Esophagus squamous epithelium (tissue), 5 donors: ENCODE measurements around the gene NLGN3. TPM values are rescaled to one million over a fixed set of nuclear protein-coding genes. Genes with fewer than 3 reads are reported as not detected.

Source experiments
- DNase-seq: peaks from one replicate; lab custom pipeline; 2025; lab: John Stamatoyannopoulos, UW
- H3K27ac ChIP-seq, 4 donors: fragments of 200-600 bp; sonication (generic); one replicate each; pipeline ENCODE4 v1.5.1; 2016 to 2019; ENCODE audit warnings: mild to moderate bottlenecking in 1 of 4
- H3K27me3 ChIP-seq, 4 donors: fragments of 200-600 bp; sonication (generic); 1 replicate in 3 of 4; 2 replicates in 1 of 4; pipeline versions ENCODE4 v1.5.1 to v1.6.0; 2017 to 2021; ENCODE audit warnings: antibody characterized with exemption in 1 of 4
- H3K36me3 ChIP-seq, 3 donors: fragments of 200-600 bp; sonication (generic); one replicate each; pipeline ENCODE4 v1.5.1; 2016 to 2019
- H3K4me1 ChIP-seq, 3 donors: fragments of 200-600 bp; sonication (generic); one replicate each; pipeline ENCODE4 v1.5.1; 2017 to 2019
- H3K4me3 ChIP-seq, 4 donors: fragments of 200-600 bp; sonication (generic); 1 replicate in 3 of 4; 2 replicates in 1 of 4; pipeline ENCODE4 v1.5.1; 2016 to 2019; ENCODE audit warnings: mild to moderate bottlenecking in 2 of 4, moderate library complexity in 1 of 4
- H3K9me3 ChIP-seq, 3 donors: fragments of 200-600 bp; sonication (generic); one replicate each; pipeline ENCODE4 v1.5.1; 2016 to 2019
- CTCF ChIP-seq, 6 experiments: fragments of 450-650 bp in 4 of 6; fragments of 200-600 bp in 2 of 6; sonication (generic) in 2 of 6; IDR thresholded peaks; one replicate each; pipeline ENCODE4 v1.5.1; 2016 to 2019; ENCODE audit warnings: antibody characterized with exemption in 6 of 6, mild to moderate bottlenecking in 4 of 6, moderate library complexity in 4 of 6
- POLR2A ChIP-seq, 4 donors: fragments of 450-650 bp; IDR thresholded peaks; one replicate each; pipeline ENCODE4 v1.6.1; 2017; ENCODE audit warnings: antibody characterized with exemption in 4 of 4, mild to moderate bottlenecking in 4 of 4, moderate library complexity in 3 of 4
- WGBS, 2 donors: methylation state at CpG; one replicate each; pipeline ENCODE4 v1.1.5; 2018; 5-methylcytosine and 5-hydroxymethylcytosine counted together
- intact Hi-C: fragments of 100-400 bp; cut with DNase I; formaldehyde crosslinking; loops from one replicate; pipeline ENCODE4 v1.15.0; 2022
- total RNA-seq, 4 donors: library from RNA; depleted of rRNA; stranded (reverse); fragments of >200 nt; gene quantifications; one replicate each; pipeline ENCODE4 v1.1.0, GENCODE V29; 2016
- donor health status: DM: yes; HTN: yes; CAD: no.

NLGN3 gene
- total RNA-seq, 4 donors from 2014 or later = 0.21 to 0.38 (median 0.23) TPM; not detected in 1

- no peaks in the 10 kb centered on the region for H3K27me3 ChIP-seq
- H3K36me3 ChIP-seq = no peaks in the 10 kb centered on the region
- intact Hi-C loops = no loop called here
- no peak overlapping the region for H3K4me3 ChIP-seq
- no peak for DNase-seq
- H3K4me1 ChIP-seq = peaks cover 0 to 28% (median 8%) of the 10 kb centered on the region in 3 donors
- TF ChIP-seq CTCF (IDR thresholded peaks at IDR 0.05) (no peak), POLR2A (IDR thresholded peaks at IDR 0.05) (no peak)
- WGBS, 2 donors = 29 to 49% methylated on average over 4 to 8 of the region's 10 CpGs
- H3K9me3 ChIP-seq = no peaks in the 10 kb centered on the region
- H3K27ac ChIP-seq = peak overlapping the region in 3 of 4 donors; percentile 53 to 71 (median 58)
Observed at GRCh38 chrX:71103110-71103983, 41.3 kb upstream of the NLGN3 start.

DNA sequence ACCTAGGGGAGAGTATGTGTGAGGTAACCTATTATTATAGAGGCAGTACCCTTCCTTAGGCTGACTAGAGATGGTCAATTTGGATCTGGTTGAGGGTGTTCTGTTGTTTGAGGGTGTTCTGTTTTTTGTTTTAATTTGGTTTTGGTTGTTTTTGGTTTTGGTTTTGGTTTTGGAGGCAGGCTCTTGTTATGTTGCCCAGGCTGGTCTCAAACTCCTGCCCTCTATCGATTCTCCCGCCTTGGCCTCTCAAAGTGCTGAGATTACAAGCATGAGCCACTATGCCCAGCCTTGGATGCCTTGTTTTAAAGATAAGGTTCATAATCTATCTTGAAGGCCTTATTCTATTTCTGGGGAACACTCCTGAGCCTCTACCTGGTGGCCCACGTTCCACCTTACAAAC is 39.0 kb upstream of the NLGN3 start:
- no peak for DNase-seq
- 75 to 91% methylated on average over 2 to 3 of the region's 3 CpGs for WGBS, 2 donors
- intact Hi-C loops = no loop called here
- Histone ChIP-seq H3K4me3 (no peak overlapping the region), H3K9me3 (no peaks in the 10 kb centered on the region), H3K36me3 (no peaks in the 10 kb centered on the region), H3K4me1 (peaks cover 0 to 20% (median 8%) of the 10 kb centered on the region in 3 donors), H3K27ac (no peak overlapping the region), H3K27me3 (no peaks in the 10 kb centered on the region)
- no peak for TF ChIP-seq CTCF (IDR thresholded peaks at IDR 0.05)
- TF ChIP-seq POLR2A (IDR thresholded peaks at IDR 0.05) = no peak

DNA sequence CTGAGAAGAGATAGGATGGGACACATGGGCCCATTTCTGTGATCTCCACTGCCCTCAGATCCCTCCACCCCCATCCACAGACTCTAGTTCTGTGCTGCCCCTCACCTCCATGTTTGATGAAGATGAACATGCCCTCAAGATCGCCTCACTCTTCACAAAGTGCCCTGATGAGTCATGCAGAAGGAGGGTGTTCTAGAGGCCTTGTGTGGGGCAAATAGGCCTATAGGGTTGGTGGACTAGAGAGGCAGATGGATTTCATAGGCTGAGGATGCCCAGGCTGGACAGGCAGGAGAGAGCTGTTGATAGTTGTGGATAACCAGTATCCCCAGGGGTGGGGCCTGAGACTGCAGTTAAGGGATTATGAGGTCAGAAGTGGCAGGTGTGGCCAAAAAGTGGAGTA is 38.2 kb upstream of the NLGN3 start, which contains the start of gene CXorf65:
CXorf65 (minus strand) TSS at position 314 of the 400 bp plus-strand sequence; CDS start at position 130, 184 bp downstream.
- H3K4me1 ChIP-seq = peaks cover 0 to 20% (median 8%) of the 10 kb centered on the region in 3 donors
- no peaks in the 10 kb centered on the region for H3K9me3 ChIP-seq
- no peaks in the 10 kb centered on the region for H3K36me3 ChIP-seq
- 79% methylated on average over 1 of the region's 1 CpG; no CpG with 5 or more reads in 1 of the 2 donors for WGBS, 2 donors
- no peak for TF ChIP-seq POLR2A (IDR thresholded peaks at IDR 0.05)
- TF ChIP-seq CTCF (IDR thresholded peaks at IDR 0.05) = no peak
- DNase-seq = no peak
- intact Hi-C loops = no loop called here
- H3K4me3 ChIP-seq = no peak within 1 kb of the TSS
- no peak within 1 kb of the TSS for H3K27ac ChIP-seq
- no peaks in the 10 kb centered on the region for H3K27me3 ChIP-seq

DNA sequence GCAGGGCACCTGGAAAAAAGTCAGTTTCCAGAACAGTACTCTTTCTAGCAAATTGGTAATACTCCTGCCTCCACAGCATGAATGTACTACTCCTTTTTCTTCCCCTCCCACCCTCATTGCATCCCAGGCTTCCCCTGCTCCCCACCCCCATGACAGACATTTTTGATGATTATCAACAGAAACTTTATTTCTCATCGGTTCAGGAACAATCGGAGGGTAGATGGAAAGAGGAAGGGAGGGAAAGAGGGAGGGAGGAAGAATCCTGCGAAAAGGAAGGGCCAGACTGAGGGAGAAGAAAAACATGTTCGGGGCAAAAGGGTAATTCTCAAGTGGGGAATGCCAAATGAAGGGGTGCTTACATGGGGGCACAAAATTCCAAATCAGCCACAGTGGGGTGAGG is 37.4 kb upstream of the NLGN3 start:
- Histone ChIP-seq H3K4me1 (peaks cover 0 to 20% (median 8%) of the 10 kb centered on the region in 3 donors), H3K4me3 (no peak overlapping the region), H3K9me3 (no peaks in the 10 kb centered on the region), H3K27ac (no peak overlapping the region), H3K36me3 (no peaks in the 10 kb centered on the region), H3K27me3 (no peaks in the 10 kb centered on the region)
- no peak for DNase-seq
- intact Hi-C loops = no loop called here
- 65 to 77% methylated on average over 3 of the region's 4 CpGs for WGBS, 2 donors
- TF ChIP-seq CTCF (IDR thresholded peaks at IDR 0.05) (no peak), POLR2A (IDR thresholded peaks at IDR 0.05) (no peak)

GRCh38 chrX:71107762-71108360 is 36.8 kb upstream of the NLGN3 start:
- H3K4me3 ChIP-seq = no peak overlapping the region
- no peak for TF ChIP-seq POLR2A (IDR thresholded peaks at IDR 0.05)
- TF ChIP-seq CTCF (IDR thresholded peaks at IDR 0.05) = no peak
- H3K27me3 ChIP-seq = no peaks in the 10 kb centered on the region
- no peak overlapping the region for H3K27ac ChIP-seq
- DNase-seq = no peak
- 60 to 72% methylated on average over 8 to 9 of the region's 9 CpGs for WGBS, 2 donors
- H3K36me3 ChIP-seq = no peaks in the 10 kb centered on the region
- H3K4me1 ChIP-seq = peaks cover 0 to 18% (median 6%) of the 10 kb centered on the region in 3 donors
- intact Hi-C loops = no loop called here
- no peaks in the 10 kb centered on the region for H3K9me3 ChIP-seq
